Measurements from ENCODE around the gene GNG12. TPM values are rescaled to one million over a fixed set of nuclear protein-coding genes. Genes with fewer than 3 reads are reported as not detected.

The GNG12 gene
- polyA plus RNA-seq, 1 donor: 34.5 TPM

DNA sequence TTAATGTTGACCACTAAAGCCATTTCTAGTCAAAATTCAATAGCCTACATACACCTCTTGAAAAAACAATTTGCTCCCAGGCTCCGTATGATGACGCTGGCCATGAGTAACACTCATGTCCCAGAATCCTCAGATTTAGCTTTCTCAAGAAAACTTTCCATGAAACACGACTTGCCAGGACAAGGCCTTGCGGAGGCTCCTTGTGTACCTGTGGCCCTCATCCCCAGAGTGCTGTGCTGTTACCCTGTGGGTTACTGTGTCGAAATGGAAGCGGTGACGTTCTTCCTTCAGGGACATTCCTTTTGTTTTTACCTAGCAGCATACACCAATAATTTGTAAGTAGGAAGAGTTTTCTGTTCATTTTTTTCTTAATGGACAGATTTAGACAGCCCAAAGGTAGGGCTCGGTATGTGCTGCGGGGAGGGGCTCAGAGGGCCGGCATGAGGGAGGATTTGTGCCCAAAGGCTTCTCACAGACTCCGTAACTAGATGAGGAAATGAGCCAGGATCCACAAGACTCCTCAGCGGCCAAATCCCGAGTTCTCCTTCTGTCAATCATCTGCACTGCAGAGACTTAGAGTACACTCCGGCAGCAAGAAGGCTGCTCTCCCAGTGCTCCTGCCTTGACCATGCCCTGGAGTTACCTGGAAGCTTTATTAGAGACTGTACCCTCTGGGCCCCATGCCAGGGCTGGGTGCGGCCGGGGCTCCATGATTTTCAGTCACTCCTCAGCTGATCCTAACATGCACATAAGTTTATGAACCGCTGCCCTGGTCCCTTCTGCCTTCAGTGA, 17.8 kb downstream of the GNG12 start:
- DNase-seq (ENCODE audit: low read depth): no peak

DNA sequence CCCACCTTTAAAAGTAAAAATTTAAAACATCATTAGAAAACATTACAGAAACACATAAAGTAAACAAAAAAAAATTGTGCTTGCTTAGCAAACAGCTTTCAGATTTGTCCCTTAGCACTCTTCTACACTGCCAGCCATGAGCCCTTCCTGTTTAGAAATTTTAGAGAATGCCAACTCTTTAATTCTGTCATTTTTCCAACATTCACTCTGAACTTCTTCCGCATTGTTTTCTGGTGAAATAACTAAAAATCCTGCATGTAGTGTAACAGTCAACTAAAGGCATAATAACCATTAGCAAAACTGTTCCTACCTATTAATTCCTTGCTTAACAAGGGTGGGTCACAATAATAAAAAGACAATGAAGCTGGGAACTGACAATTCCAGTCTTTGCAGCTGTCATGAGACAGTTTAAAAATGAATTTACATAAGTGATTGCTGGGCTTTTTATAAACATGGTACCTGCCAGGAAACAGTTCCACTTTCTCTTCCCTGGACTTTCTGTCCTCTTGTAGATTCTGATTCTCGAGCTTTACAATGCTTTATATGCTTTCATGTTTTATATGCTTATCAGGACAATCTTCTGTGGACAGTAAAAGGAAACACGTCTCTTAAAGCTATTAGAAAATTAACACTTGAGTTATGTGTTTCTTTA, 19.0 kb downstream of the GNG12 start:
- DNase-seq (ENCODE audit: low read depth): no peak

DNA sequence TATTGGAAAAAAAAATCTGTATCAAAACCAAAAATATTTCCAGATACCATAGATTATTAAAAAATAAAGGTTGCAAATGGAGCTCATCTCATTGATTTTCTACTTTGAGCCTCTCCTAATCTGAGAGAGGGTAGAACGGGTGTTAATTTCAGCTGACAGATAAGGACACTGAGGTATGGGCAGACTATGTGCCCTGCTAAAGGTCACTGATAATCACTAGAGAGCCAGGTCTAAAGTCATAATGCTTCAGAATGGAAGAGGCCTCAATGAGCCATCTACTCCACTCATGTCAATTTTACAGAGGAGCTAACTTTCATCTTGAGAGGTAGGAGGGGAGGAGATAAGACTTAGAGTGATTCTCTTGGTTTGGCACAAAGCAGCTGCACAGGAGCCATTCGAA, 21.0 kb downstream of the GNG12 start:
- no peak for DNase-seq (ENCODE audit: low read depth)

DNA sequence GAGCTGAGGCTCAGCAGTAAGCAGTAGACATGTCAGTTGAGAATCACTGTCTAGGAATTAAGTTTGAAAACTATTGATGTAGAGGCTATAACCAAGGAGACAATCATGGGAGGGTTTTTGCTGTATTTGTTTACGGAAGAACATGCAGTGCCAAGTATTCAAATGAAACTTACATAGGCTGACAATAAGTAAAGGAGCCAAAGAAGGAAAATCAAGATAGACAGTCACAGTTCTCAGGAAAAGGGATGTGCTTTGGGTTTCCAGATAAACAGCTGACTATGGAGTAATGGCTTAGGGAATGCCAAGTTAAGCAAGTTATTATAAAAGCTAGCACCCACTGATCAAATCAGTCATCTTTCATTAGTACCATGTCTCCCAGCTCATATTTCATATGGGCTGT, 21.5 kb downstream of the GNG12 start:
- DNase-seq (ENCODE audit: low read depth): no peak

DNA sequence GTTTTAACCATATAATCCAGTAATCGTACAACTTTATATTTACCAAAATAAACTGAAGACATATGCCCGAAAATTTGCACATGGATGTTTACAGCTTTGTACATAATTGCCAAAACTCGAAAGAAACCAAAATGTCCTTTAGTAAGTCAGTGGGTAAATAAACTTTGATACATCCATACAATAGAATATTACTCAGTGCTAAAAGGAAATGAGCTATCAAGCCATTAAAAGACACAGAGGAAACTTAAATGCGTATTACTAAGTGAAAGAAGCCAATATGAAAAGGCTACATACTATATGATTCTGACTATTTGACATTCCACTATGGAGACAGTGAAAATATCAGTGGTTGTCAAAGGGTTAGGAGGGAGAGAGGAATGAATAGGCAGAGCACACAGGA, 23.4 kb downstream of the GNG12 start:
- DNase-seq (ENCODE audit: low read depth): no peak

DNA sequence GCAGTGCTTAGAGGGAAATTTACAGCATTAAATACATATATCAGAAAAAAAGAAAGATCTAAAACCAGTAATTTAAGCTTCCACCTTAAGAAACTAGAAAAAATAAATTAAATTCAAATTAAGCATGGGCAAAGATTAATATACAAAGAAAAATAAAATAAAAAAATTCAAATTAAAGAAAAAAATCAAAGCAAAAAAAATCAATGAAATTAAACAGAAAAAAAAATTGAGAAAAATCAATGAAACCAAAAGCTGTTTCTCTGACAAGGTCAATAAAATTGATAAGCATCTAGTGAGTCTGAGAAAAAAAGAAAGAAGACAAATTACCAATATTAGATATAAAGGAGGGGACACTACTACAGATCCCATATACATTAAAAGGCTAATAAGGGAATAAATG, 26.0 kb downstream of the GNG12 start:
- DNase-seq (ENCODE audit: low read depth): no peak

DNA sequence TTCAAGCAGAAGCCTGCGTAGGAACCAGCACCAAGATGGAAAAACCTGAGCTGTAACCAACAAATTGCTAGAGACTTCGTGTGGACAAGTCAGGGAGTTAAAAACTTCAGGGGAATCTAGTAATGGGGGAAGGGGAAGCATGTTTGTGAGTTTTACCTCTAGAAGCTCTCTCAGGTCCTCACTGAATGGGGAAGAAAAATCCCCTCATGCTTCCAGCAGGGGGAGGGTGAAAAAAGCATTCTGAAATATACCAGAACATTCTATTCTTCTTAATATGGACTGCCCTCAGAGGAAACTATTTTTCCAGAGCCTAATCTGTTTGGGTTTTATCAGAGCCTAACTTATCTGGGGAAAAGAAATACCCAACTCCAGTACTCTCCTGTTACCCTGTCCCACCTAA, 28.6 kb downstream of the GNG12 start:
- no peak for DNase-seq (ENCODE audit: low read depth)

DNA sequence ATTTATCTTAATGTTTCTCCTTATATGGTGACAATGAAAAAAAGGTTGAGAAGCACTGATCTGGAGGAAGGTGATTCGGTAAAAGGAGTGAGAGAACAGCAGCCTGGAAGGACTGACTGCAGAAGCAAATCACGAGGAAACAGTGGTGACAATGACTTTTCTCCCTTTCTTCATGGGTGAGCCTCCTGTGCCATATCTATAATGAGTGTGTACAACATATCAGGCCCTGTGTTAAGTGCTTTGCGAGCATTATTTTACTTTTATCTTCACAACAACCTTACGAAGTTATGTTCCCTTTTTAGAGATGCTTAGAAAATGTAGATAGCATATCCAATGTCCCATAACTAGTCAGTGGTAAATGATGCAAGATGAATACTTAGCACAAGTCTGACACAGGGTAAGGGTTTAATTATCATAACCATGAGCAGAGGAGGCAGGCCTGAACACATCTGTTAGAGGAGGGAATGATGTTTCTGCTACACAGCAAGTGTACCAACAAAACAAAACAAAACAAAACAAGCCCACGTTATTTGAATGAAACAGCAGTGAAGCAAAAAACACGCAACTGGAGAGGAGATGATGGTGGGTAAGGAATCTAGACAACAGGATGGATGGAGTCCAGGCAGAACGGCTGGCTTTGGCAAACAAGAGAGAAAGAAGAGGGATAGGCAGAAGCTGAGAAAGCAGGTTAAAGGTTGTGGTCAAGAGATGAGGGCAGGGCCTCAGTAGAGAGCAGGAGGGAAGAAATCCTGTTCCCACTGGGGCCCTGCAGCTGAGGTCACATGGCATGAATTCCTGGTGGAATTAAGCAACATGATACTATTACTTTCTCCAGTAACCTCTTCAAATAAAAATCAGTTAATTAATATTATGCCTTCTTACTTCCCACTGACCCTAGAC, 29.6 kb downstream of the GNG12 start:
- DNase-seq (ENCODE audit: low read depth): no peak

DNA sequence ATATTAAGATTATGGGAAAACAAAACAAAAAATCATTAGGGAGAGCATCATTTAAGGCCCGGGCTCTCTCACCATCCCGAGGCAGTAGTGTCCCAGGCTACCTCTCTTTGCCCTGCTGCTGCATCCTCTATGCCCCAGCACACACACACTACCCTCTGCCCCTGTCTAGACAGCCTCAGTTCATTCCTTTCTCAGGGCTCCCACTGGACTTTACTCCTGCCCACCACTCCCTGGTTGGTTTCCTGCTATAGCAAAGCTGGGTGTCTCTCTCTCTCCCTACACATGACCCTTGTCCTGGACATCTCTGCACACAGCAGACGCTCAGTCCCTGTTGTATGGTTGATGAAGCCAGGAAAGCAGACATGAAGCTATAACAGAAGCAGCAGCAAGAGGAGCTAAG, 30.7 kb downstream of the GNG12 start:
- no peak for DNase-seq (ENCODE audit: low read depth)

DNA sequence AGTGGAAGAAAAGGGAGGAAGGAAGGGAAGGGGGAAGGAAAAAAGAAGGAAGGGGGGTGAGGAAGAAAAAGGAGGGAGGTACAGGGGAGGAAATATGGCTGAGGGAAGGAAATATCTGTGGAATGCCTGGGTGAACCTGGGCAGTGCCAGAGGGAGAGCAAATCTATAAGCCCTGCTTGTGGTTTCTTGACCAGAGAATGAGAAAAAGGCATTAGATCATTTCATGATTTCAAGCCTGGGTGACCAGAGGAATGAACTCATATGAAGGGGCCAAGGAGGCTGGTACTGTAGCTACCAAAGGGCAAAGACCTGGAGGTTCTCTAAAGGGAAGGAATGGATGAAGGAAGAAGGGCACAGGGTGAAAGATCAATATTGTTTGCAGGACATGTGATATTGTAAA, 31.4 kb downstream of the GNG12 start:
- DNase-seq (ENCODE audit: low read depth): no peak

DNA sequence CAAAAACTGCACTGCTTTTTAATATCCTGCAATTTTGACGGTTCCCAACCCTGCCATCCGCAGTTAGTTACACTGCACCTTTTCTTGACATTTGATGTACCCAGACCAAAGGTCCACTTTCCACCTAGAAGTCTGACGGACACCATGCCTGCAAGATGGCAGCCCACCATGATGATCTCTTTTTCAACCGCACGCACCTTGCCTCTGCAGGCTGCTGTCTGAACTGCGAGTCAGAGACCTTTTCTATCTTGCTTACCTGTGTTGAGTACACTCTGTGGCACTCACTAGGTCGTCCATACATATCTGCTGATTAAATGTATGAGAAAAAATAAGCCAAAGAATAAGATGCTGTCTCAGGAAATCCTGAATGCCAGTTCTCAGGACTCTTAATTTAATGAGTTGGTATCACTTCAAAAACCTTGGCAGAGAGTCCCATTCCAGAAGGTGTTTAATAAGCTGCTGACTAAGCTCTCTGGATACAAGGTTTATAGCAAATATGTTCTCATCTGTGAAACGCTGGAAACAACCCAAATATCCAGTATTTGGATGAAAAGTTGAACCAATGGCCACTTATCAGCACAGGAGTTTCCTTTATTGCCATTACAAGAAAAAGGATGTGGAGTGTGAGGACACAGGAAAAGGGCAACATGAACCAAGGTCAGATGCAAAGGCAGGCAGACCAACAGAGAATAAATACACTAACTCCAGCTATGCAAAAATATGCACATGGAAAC, 37.9 kb downstream of the GNG12 start:
- no peak for DNase-seq (ENCODE audit: low read depth)

DNA sequence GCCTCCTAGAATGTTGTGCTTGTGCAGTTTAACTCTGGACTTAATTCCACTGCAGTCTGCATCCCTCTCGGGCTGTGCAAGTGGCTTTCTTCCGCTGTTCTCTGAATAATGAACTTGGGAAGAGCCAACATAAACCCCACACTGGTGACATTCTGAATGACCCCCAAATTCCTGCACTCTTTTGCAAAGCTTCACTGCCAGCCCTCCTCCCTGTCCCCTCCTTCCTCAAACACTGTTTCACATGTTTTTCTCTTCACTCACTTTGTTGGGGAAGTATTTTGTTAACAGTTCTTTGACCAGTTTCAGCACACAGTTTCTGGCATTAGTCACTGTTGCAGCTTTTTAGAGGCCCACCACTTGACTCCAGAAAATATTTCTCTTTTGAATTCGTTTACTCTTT, 39.7 kb downstream of the GNG12 start:
- DNase-seq (ENCODE audit: low read depth): no peak

DNA sequence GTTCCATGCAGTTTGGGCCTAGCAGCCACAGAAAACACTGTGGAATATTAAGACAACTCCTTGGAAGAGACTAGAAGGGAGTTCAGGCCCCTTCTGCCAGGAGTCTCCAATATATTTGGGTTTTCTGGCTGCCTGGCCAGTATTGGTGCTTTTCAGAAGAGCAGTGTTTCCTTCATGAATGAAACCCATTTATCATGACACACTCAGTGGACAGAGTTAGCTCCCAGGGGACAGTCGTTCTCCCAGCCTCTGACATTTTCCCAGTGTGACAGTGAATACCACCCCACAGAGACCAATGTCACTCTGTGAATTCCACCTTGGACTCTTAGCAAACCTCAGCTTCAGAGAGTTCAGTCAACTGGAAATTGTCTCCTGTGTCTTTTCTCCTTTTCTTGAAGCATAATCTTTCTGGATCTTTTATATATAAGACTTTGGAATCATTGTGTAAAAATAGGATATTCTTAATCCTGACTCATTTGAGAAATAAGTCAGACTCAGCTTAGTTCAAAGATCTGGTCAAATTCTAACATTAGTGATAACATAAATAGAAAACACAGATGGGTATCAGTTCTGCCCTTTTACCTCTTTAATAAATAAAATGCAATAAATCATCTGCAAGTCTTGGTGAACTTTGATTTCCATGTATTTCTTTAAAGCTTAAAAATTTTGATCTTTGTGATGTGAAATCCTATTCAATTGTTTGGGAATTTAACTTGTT, 40.4 kb downstream of the GNG12 start:
- no peak for DNase-seq (ENCODE audit: low read depth)

DNA sequence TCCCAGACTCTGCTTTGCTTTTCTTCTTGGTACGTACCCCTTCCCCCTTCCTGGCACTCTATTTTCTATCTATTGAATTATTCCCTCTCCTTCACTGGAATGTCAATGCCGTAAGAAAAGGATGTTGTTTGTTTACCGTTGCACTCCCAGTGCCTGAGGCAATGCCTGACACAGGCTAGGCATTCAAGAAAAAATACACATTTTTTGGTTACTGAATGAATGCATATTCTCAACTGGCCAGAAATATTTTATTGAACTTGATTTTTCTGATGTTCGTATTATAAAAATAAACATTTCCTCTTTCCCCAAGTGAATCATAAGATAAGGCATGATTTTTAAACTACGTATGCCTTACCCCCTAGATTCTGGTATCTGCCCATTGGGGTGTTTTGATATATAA, 41.2 kb downstream of the GNG12 start:
- no peak for DNase-seq (ENCODE audit: low read depth)

DNA sequence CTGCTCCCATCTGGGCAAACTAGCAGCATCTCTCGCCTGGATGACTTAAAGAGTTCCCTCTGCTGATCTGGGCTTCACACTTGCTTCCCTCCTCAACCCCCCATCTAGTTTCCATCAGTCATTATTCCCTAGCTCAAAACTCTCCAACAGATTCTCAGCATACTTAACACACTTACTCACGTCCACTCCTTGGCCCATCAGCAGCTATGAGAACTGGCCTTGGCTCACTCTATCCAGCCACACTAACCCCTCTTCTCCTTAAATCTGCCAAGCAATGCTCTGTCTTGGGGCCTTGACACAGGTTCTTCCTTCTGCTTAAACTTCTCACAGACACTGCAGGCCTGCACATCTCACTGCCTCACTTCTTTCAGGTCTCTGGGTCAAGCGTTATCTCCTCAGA, 41.6 kb downstream of the GNG12 start:
- no peak for DNase-seq (ENCODE audit: low read depth)

DNA sequence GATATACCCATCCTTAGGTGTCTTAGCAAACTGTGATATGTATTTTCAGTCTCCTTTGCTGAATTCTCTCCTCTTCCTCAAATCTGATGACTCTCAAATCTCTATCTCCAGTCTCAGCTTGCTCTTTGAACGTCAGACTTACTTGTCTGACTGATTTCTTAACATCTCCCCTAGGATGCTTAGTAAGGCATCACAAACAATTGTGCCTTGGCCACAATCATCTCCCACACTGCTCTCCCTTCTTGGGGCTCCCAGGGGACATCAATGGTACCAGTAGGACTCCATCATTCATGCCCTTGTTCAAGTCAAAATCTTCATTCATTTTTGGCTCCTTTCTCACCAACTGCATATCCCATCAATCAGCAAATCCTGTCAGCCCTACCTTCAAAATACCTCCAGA, 42.0 kb downstream of the GNG12 start:
- no peak for DNase-seq (ENCODE audit: low read depth)

DNA sequence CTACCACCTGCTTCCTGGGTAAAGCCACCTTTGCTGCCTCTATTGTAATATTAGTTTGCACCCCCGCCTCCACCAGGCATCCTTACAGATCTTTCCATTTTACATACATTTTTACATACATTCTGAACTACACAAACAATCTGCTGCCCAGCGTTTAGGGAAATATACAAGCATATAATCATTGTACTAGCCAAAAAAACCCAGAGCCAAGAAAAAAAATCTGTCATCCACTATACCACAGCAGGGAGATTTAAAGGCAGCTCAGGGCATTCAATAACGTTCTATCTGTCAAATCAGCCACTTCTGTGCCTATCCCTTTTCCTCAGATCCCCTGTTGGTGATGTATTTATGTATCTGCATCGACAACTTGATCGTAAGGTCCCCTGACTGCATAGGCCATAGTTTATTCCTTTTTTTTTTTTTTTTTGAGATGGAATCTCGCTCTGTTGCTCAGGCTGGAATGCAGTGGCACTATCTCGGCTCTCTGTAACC, 43.0 kb downstream of the GNG12 start:
- DNase-seq (ENCODE audit: low read depth): no peak

DNA sequence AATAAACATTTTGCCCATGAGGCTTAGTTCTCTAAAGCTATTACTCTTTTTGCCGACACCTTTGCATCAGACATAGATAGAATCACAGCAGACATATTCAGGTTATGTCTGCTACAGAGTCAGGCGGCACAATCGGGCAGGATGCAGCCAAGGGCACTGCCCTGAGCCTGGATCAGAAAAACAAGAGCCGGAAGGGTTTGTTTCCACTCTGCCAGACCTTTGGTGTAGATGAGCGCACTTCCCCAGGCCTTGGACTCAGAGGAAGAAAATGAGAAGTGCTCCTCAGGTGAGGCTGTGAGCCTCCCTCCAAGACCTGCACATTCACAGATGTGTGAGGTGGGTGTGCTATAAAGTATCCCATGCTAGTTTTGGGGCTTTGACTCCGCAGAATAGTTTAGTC, 43.7 kb downstream of the GNG12 start:
- no peak for DNase-seq (ENCODE audit: low read depth)

DNA sequence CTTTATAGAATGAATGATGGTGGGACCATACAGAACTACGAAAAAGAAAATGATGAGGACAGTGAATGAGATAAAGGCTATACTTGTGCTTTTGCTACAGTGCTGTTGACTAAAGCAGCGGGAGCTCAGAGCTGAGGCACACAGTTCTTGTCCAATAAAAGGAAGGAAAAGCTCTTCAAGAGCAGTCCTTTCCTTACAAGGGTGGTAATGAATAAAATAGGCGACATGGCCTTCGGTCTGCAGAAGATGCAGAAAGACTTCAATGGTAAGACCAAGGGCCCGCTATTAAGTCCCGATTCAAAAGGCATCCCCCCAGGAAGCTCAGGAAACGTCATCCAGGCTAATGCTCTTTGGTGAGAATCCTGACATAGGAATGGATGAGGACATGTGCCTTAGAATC, 44.4 kb downstream of the GNG12 start:
- DNase-seq (ENCODE audit: low read depth): no peak

DNA sequence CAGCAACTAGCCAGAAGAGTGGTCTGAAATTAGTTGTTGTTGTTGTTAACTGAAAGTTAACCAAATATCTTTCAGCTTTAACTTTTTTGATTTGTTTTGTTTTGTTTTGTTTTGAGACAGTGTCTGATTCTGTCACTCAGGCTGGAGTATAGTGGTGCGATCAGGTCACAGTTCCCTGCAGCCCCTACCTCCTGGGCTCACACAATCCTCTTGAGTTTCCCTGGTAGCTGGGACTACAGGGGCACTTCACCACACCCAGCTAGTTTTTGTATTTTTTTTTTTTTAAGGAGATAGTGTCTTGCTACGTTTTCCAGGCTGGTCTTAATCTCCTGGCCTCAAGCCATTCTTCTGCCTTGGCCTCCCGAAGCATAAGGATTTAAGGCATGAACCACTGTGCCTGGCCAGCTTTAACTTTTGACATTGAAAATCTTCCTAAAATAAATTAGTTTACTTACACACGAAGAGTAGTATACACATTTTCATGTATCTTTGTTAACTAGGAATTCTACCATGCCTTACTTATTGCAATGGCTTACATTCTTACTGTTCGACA, 45.0 kb downstream of the GNG12 start:
- DNase-seq (ENCODE audit: low read depth): no peak

DNA sequence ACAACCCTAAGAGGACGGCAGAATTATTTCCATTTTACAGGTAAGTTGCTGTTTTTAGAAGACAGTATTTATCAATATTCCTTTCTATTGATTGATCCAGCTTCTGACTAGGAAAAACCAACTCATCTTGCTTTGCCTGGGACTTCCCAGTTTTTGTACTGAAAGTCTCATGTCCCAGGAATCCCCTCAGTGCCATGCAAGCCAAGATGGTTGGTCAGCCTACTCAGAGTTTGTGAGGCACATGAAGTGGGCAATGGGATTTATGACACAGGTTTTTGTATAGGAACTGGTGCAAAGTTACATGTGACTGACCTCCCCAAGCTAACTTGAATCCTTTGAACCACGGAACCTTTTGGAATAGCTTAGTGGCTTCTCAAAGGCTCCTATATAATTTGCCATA, 45.5 kb downstream of the GNG12 start:
- no peak for DNase-seq (ENCODE audit: low read depth)

Measured in forelimb muscle (tissue), 1 donor.